Dermis microvascular lymphatic vessel endothelial cell (primary cell): ENCODE data around the gene ABCB1. TPM values are rescaled to one million over a fixed set of nuclear protein-coding genes. Genes with fewer than 3 reads are reported as not detected.
A peak's percentile ranks its signal among the peaks of the same experiment; 100 is the strongest.

Experiments used
- DNase-seq, 2 donors: peaks; one replicate each; pipeline versions ENCODE4 v3.0.0 to v3.0.0-alpha.2; 2010; ENCODE audit warnings: low read depth in 2 of 2
- total RNA-seq: library from RNA; depleted of rRNA; stranded (reverse); fragments of >200 nt; gene quantifications from 2 replicates; pipeline ENCODE4 v1.2.1, GENCODE V29; 2014

ABCB1 gene
- 1.0 and 1.3 TPM in 2 replicates for total RNA-seq

- peak in 1 of 2 donors; percentile 71 for DNase-seq
Measured at GRCh38 chr7:87600130-87601124, at the start of gene ABCB1. Gene ABCB1, minus strand, starts transcription at chr7:87600884. Its CDS starts 700 bp downstream, at chr7:87600184.

- peak in 1 of 2 donors; percentile 49 for DNase-seq
Measured at GRCh38 chr7:87648316-87648715, 47.6 kb upstream of the ABCB1 start.

- peak in 1 of 2 donors; percentile 5 for DNase-seq
Measured at GRCh38 chr7:87645446-87645845, 44.8 kb upstream of the ABCB1 start.

GRCh38 chr7:87635921-87636320, 35.2 kb upstream of the ABCB1 start:
- no peak for DNase-seq

GRCh38 chr7:87628780-87629569, 28.3 kb upstream of the ABCB1 start:
- DNase-seq: peak in 1 of 2 donors; percentile 35

- DNase-seq: no peak
Measured at GRCh38 chr7:87627634-87627994, 26.9 kb upstream of the ABCB1 start.

- no peak for DNase-seq
Measured at GRCh38 chr7:87625101-87625500, 24.4 kb upstream of the ABCB1 start.

GRCh38 chr7:87624628-87625027, 23.9 kb upstream of the ABCB1 start:
- no peak for DNase-seq

GRCh38 chr7:87615197-87615596, 14.5 kb upstream of the ABCB1 start:
- DNase-seq: no peak

GRCh38 chr7:87609916-87610315, 9.2 kb upstream of the ABCB1 start:
- DNase-seq: peak in 1 of 2 donors; percentile 69

GRCh38 chr7:87608431-87608830, 7.7 kb upstream of the ABCB1 start:
- DNase-seq: peak in 1 of 2 donors; percentile 46

- no peak for DNase-seq
Measured at GRCh38 chr7:87604264-87604663, 3.6 kb upstream of the ABCB1 start.

- DNase-seq: no peak
Measured at GRCh38 chr7:87599336-87599735, 1.3 kb downstream of the ABCB1 start.

- DNase-seq: no peak
Measured at GRCh38 chr7:87598234-87599009, 2.3 kb downstream of the ABCB1 start.

- no peak for DNase-seq
Measured at GRCh38 chr7:87596696-87597095, 4.0 kb downstream of the ABCB1 start.

GRCh38 chr7:87596136-87596535, 4.5 kb downstream of the ABCB1 start:
- no peak for DNase-seq

- DNase-seq: no peak
Measured at GRCh38 chr7:87592300-87592699, 8.4 kb downstream of the ABCB1 start.

GRCh38 chr7:87591211-87591610, 9.5 kb downstream of the ABCB1 start:
- no peak for DNase-seq

- no peak for DNase-seq
Measured at GRCh38 chr7:87590578-87590977, 10.1 kb downstream of the ABCB1 start.

GRCh38 chr7:87589631-87590030, 11.1 kb downstream of the ABCB1 start:
- DNase-seq: no peak

- DNase-seq: no peak
Measured at GRCh38 chr7:87581723-87582122, 19.0 kb downstream of the ABCB1 start.

GRCh38 chr7:87580636-87581035, 20.0 kb downstream of the ABCB1 start:
- DNase-seq: no peak
